Renal cortex interstitium (tissue), 3 donors: Measurements from ENCODE around the gene HACE1. TPM values are rescaled to one million over a fixed set of nuclear protein-coding genes. Genes with fewer than 3 reads are reported as not detected.

Experiments
- polyA plus RNA-seq, 3 donors: library from polyadenylated mRNA; unstranded; fragments of 120-200 nt; gene quantifications; one replicate each; pipeline ENCODE4 v1.2.1, GENCODE V29; 2013; ENCODE audit not compliant: insufficient read length in 3 of 3

The HACE1 gene
- polyA plus RNA-seq, 3 donors: 19.8 to 23.2 (median 21.7) TPM

Other genes starting within 250 kb of the HACE1 start
- under 1 TPM; 0.24 to 0.39 (median 0.30) TPM for gene LIN28B, start 97.2 kb upstream of the HACE1 start, polyA plus RNA-seq